ENCODE data around the gene APCDD1L. TPM values are rescaled to one million over a fixed set of nuclear protein-coding genes. Genes with fewer than 3 reads are reported as not detected.

The APCDD1L gene
- polyA plus RNA-seq, 1 donor from 2014 or later, result not detected

- no peaks in the 10 kb centered on the region for H3K27me3 ChIP-seq (ENCODE audit: insufficient read depth, low read depth, low read length)
- no peak overlapping the region for H3K4me2 ChIP-seq (ENCODE audit: low read length)
- H3F3A ChIP-seq (ENCODE audit: insufficient read depth, low read length, poor library complexity, severe bottlenecking), result no peaks in the 10 kb centered on the region
- H3K79me2 ChIP-seq (replicated peaks; ENCODE audit: insufficient read depth, low read length), result no peaks in the 10 kb centered on the region
- H4K20me1 ChIP-seq (ENCODE audit: insufficient read depth), result no peaks in the 10 kb centered on the region
- H3K36me3 ChIP-seq (ENCODE audit: insufficient read depth, low read length), result no peaks in the 10 kb centered on the region
- no peak for TF ChIP-seq REST (IDR thresholded peaks at IDR 0.05; ENCODE audit: borderline replicate concordance)
- no peak for TF ChIP-seq SMC3 (conservative IDR thresholded peaks at IDR 0.05; ENCODE audit: poor library complexity)
- no peak for TF ChIP-seq RAD21 (conservative IDR thresholded peaks at IDR 0.05)
- TF ChIP-seq EZH2 (IDR thresholded peaks at IDR 0.05; ENCODE audit: borderline replicate concordance, insufficient read depth, low read length, poor library complexity, severe bottlenecking), result no peak
- TF ChIP-seq POLR2AphosphoS5 (IDR thresholded peaks at IDR 0.05), result no peak
- no peak for TF ChIP-seq EP300 (conservative IDR thresholded peaks at IDR 0.05; ENCODE audit: poor library complexity, severe bottlenecking)
- TF ChIP-seq TAF1 (IDR thresholded peaks at IDR 0.05; ENCODE audit: low read depth), result no peak
- no peak for TF ChIP-seq CTCF (IDR thresholded peaks at IDR 0.05; ENCODE audit: poor library complexity, severe bottlenecking)
- TF ChIP-seq MXI1 (conservative IDR thresholded peaks at IDR 0.05; ENCODE audit: poor library complexity, severe bottlenecking), result no peak
- no peak overlapping the region for H3K27ac ChIP-seq (ENCODE audit: low read length)
- peaks cover 6% of the 10 kb centered on the region for H3K9me3 ChIP-seq (ENCODE audit: low read length)
- no peak overlapping the region for H3K9ac ChIP-seq (ENCODE audit: low read length)
- no peaks in the 10 kb centered on the region for H3K9me2 ChIP-seq (ENCODE audit: insufficient read depth, low read length)
- no peak overlapping the region for H3K4me3 ChIP-seq (ENCODE audit: low read length)
- no peak overlapping the region for H2AFZ ChIP-seq (ENCODE audit: low read depth, low read length)
These were observed 9.6 kb upstream of the APCDD1L start for GRCh38 chr20:58524814-58525213.

GRCh38 chr20:58523971-58524315 lies 8.7 kb upstream of the APCDD1L start:
- H3F3A ChIP-seq (ENCODE audit: insufficient read depth, low read length, poor library complexity, severe bottlenecking), result no peaks in the 10 kb centered on the region
- TF ChIP-seq TAF1 (IDR thresholded peaks at IDR 0.05; ENCODE audit: low read depth) (no peak), RAD21 (conservative IDR thresholded peaks at IDR 0.05) (no peak), CTCF (IDR thresholded peaks at IDR 0.05; ENCODE audit: poor library complexity, severe bottlenecking) (no peak), EZH2 (IDR thresholded peaks at IDR 0.05; ENCODE audit: borderline replicate concordance, insufficient read depth, low read length, poor library complexity, severe bottlenecking) (no peak), EP300 (conservative IDR thresholded peaks at IDR 0.05; ENCODE audit: poor library complexity, severe bottlenecking) (no peak), SMC3 (conservative IDR thresholded peaks at IDR 0.05; ENCODE audit: poor library complexity) (no peak), REST (IDR thresholded peaks at IDR 0.05; ENCODE audit: borderline replicate concordance) (no peak), POLR2AphosphoS5 (IDR thresholded peaks at IDR 0.05) (no peak), MXI1 (conservative IDR thresholded peaks at IDR 0.05; ENCODE audit: poor library complexity, severe bottlenecking) (no peak)
- H3K9me3 ChIP-seq (ENCODE audit: low read length), result peaks cover 6% of the 10 kb centered on the region
- H3K4me3 ChIP-seq (ENCODE audit: low read length), result no peak overlapping the region
- H3K79me2 ChIP-seq (replicated peaks; ENCODE audit: insufficient read depth, low read length), result no peaks in the 10 kb centered on the region
- no peaks in the 10 kb centered on the region for H3K36me3 ChIP-seq (ENCODE audit: insufficient read depth, low read length)
- no peak overlapping the region for H3K9ac ChIP-seq (ENCODE audit: low read length)
- no peak overlapping the region for H2AFZ ChIP-seq (ENCODE audit: low read depth, low read length)
- no peaks in the 10 kb centered on the region for H3K9me2 ChIP-seq (ENCODE audit: insufficient read depth, low read length)
- H3K27ac ChIP-seq (ENCODE audit: low read length), result no peak overlapping the region
- no peak overlapping the region for H3K4me2 ChIP-seq (ENCODE audit: low read length)
- no peaks in the 10 kb centered on the region for H4K20me1 ChIP-seq (ENCODE audit: insufficient read depth)
- H3K27me3 ChIP-seq (ENCODE audit: insufficient read depth, low read depth, low read length), result no peaks in the 10 kb centered on the region

Measured in neural cell (in vitro differentiated cells).